ENCODE measurements around the gene ADD3.

Gene ADD3

DNA sequence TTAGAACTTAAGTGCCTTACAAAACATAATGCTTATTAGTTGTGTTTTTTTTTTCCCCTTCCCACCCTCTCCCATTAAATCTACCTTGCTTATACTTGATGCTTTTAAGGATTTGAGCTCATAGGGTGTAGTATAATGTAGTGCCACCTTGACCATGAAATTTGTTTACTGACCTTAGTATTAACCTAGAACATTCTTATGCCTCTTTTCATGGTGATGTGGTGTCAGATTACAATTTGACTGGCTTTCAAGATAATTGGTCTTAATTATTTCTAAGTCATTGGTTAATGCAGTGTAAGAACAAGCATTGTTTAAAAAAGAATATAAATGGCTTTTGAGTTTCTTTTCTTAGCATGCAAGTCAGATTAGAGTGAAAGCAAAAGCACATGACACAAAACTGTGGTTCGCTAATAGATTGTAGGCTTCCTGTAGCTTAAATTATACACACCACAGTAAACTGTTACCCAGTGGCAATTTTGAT, 61.8 kb downstream of the ADD3 start:
- no peak for DNase-seq

DNA sequence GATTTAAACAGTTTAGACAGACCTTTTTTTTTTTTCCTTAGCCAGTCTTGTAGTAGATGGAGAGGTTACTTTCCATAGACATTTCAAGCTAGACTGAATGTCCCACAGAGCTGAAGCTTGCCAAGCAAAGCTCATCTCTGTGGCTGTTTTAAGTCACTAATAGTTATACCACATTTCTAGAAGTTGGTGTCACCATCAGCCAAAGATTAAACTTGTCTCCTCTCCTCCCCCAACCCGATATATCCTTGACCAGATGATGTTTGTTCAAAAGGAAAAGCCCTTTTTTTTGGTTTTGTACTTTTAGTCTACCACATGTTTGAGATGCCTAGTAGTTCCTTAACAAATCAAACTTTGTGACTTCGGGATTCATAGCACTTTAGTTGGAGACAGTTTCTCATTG, 66.1 kb downstream of the ADD3 start:
- DNase-seq, result no peak

DNA sequence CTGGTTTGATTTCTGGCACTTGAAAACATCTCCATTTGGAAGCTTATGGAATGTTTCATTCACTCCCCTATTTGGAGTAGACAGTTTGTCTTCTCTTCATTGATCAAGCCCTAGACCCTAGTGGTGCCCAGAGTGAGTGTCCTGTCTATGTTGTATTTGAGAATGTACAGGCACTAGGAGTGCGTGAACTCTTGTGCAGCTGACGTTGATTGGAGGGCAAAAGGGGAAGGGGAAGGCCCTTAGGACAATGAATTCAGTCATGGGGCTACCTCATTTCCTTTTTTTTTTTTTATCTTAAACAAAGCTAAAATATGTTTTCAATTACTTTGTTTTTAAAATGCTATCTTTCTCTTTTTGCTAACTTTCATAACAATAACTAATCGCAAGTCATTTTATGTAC, 66.5 kb downstream of the ADD3 start:
- no peak for DNase-seq

DNA sequence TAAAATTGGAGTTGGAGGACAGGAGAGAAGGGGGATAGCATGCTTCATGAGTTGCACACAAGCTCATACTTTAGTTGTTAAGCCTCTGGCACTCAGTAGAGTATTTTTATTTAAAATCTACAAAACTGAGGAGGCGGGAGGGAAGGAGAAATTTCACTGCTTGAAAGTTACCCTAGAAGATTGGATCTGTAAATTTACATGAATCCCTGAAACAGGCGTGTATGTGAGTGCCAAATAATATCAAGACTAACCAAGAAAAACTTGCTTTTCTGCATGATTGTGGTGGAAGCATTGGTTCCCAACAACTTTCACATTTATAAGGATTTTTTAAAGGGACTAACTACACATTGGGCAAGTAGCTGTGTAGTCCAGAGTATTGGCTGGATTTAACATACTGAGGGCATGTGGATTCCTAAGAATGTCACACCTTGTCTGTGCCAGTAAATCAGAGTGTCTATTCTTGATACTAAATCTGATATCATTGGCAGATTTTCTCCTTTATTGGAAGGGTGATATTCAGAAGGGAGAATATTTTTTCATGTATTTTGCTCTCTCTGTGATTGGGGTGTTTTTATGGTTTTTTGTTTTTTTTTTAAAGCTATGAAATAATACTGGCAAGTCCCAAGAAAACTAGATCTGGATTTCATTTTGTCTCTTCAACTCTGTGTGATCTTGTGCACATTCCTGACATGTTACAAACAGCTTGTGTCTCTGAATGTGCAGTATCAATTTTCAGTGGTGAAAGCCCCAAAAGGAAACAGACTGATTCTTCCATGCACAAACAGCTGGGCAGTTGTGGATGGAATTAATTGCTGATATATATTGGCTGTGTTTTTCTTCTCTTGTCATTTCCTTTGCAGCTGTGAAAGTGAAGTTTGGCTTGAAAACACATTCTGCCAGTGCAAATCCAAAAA, 67.2 kb downstream of the ADD3 start:
- no peak for DNase-seq

DNA sequence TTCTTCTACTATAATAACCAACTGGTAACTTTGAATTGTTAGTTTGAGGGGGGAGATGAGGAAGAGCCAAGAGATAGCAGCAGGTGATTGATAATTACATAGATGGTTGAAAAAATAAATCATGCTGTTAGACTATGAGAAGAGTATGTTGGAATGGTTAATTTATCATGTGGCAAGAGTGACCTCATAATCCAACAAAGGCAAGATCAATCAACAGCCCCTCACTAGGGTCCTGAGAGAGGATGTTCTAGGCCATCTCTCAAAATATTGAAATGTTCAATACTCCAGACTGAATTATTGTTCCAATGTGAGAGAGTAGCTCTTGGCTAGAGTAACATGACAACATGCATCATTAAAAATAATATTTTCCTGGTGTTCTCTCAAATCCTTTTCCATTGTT, 67.9 kb downstream of the ADD3 start:
- no peak for DNase-seq

DNA sequence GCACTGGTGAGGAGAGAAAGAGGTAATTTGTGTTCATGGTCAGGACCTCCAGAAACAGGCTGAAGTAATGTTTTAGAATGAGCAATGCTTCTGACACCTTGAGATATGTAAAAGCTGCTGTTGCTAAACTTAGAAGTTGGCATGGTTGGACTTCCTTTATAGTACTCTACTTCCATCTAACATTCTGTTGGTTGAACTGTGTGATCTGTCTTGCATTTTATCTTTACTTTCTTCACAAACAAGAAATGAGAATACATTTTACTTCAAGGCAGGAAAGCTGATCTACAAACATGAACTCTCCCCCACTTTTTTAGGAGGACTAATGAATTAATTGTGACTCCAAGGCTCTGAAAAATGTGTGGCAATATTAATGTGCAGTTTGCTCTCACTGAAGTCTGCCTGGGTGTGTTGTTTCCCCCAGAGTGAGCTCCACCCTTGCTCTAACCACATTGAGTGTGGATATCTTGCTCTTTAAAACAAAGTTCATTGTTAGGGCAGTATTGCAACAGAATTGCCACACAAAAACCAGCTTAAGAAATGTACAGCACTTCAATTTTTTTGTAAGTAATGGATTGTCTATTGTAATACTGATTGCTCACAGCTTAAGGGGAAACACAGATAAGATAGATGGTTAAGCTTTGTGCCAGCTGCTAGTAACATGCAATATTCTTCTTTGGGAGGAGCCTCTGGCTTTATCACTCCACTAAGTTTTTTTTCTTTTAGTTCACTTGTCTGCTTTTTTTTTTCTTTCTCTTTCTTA, 69.0 kb downstream of the ADD3 start:
- no peak for DNase-seq

DNA sequence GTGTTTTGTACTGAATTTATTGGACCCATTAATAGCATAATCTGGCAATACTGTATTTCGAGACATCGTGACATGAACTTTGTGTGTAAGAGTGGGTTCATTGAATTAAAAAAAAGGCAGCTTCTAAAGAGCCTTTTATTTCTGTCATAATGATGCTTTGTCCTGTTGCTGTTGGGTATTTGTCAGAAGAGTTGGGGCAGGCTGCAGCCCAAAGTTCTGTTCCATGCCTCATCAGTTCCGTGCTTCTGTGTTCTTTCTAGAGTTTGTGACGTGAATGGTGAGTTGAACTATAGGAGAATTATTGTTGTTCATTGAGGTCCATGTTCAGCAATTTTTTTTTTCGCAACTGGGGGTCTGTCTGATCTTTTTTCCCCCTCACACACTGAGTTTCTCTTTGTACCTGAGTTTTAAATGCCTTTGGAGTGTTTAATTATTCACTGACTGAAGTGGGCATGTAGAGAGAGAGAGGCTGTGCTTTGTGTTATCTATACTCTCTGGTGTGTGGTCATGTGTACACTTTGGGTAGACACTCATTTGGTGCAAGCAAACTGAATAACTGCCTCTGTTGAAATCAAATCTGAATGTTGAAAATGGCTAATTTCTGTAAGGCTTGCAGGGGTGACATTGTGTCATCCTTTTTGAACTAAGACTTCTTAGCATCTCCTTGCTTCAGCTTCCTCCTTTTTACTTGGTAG, 69.8 kb downstream of the ADD3 start:
- no peak for DNase-seq

DNA sequence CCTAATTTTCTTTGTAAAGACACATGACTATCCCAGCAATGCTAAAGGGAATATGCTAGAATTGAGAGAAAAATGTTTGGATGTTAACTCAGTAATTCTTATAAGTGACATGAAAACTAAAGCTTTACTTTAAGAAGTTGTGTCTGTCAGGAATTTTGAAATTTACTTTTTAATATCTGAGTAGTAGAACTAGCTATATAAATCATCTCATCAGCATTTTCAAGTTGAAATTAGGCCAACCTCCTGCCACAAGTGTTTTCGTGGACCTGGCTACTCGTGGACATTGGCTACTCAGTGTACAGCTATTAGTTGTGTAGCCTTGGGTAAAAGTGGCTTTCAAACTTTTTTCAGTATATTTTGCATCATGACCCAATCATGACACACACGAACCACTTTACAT, 70.5 kb downstream of the ADD3 start:
- no peak for DNase-seq

DNA sequence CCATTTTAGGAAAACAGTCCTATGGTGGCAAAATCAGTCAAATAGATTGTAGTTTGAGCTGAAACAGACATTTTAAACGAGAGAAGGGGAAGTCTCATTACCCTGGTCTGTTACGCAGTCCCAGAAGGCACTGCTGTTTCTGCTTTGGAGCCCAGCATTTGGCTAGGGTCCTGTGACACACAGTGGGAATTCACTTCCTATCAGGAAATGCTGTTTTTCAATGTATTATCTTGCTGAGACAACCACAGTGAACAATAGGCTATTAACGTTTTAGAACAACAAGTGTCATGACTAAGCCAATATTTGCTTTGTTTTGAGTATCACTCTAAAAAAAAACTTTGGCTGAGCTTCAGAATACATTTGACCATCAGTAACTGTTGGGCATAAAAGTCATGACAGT, 74.1 kb downstream of the ADD3 start:
- DNase-seq, result peak; percentile 0

DNA sequence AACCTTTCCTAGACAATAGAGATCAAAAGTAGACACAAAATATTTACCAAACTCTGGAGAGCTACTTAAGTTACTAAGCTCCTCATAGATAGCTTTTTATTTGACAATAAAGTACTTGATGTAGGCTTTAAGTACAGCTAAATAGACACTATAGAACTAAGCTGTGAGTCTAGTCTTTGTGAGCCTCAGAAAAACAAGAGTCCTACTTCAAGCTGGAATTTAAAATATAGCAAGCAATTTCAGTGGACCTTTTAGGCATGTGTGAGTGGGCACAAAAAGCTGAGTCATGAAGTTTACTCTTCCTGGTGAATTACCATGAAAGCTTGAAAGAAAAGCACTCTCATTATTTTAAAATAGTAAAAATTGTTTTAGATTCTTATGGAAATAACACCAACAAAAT, 76.1 kb downstream of the ADD3 start:
- DNase-seq, result no peak

DNA sequence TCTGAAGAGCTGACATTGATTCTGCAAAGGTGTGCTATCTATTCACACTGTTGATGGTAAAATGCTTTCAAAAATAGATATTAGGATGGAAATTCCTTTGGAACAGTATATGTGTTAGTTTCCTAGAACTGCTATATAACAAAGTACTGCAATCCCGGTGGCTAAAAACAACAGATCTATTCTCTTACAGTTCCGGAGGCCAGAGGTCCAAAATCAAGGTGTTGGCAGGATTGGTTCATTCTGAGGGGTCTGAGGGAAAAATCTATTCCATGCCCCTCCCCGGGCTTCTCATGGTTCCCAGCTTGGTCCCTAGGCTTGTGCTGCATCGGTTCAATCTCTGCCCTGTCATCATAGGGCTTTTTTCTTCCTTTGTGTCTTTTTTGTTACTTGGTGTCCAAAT, 79.9 kb downstream of the ADD3 start:
- no peak for DNase-seq

DNA sequence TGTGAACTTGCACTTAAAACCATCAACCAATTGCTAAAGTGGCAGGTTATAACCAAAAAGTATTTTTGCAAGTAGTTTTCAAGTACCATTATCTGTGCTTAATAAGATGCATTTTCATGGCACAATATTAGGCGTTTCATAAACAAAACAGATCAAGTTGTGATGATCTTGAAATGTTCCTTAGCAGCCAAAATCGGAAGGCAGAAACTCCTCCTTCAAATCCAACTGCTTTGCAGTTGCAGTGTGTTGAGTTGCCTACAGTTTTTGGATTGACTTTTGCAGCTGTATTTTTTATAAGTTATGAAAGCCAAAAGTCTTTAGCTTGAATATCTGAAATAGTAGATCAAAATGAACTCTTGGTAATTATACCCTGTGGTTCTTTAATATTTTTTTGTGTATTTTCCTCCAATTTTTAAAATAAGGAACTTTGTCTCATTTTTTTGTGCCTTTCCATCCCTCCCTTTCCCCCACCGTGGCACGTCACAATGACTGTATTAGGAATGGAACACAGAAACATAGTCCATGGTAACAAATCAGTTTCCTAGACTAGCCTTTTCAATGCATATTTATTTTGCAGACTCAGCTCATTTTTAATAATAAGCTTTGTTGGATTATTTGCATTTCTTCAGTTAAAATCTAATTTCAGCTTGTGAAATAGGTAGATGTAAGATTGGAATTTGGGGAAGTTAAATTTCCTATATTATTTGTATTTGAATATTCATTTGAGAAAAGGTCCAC, 80.8 kb downstream of the ADD3 start:
- no peak for DNase-seq

DNA sequence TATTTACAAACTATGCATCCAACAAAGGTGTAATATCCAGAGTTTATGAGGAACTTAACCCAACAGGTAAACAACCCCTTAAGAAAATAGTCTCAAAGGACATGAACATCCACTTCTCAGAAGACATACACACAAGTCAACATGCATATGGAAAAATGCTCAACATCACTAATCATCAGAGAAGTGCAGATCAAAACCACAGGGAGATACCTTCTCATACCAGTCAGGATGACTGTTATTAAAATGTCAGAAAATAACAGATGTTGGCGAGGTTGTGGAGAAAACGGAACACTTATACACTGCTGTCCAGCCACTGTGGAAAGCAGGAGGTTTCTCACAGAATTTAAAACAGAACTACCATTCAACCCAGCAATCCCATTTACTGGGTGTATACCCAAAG, 84.0 kb downstream of the ADD3 start:
- no peak for DNase-seq

DNA sequence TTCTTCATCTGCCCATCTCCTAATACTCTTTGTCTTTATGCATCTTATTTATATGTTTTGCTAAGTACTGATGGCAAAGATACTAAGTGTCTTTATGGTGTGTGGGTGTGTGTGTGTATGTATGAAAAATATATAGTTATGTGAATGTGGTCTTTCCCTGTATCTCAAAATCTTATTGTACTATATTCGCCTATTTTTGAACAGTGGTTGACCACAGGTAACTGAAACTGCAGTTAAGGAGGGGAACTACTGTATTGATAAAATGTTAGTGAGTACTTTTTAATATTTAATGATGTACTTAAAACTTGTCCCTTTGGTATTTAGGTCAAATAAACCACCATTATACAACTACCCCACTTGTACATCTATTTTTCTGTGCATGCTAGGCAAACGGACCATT, 85.9 kb downstream of the ADD3 start:
- DNase-seq, result no peak

DNA sequence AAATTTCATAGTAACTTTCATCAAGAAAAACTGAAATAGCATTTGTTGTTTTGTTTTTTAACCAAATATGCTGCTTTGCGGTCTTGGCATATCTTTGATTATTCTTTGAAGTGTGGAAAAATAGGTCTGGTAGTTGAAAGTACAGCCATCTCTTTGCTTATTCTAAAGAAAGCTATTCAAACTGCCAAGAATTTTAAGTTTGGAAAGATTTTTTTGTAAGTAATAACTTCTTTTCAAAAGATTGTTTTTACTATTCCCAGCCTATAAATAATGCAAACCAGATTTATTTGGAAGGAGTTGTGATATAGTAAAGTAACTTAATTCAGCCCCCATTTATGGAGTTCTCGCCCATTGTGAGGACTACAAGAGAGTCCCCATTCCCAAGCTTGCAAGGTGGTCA, 87.0 kb downstream of the ADD3 start:
- DNase-seq, result no peak

DNA sequence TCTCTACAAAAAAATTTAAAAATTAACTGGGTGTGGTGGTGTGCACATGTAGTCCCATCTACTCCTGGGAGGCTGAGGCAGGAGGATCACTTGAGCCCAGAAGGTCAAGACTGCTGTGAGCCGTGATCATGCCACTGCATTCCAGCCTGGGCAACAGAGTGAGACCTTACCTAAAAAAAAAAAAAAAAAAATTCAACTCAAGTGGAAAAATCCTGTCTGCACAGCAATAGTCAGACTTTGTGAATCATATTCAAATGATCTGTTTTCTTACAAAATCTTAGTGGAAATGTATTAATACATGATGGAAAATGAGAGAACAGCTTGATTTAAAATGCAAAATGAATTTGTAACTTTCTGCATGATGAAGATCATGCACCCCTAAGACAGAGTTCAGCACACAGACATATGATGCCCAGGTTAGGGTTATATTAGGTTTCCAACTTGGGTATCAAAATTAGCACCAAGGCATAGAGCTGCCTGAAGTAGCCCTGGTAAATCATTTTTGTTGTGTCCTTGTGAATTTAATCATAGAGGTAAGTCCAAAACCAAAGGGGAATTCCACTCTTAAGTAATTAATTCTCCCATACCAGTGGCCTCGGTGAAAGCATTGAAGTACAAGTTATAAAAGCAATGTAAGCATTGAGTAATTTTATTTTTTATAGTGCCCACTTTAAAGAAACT, 93.8 kb downstream of the ADD3 start:
- no peak for DNase-seq

DNA sequence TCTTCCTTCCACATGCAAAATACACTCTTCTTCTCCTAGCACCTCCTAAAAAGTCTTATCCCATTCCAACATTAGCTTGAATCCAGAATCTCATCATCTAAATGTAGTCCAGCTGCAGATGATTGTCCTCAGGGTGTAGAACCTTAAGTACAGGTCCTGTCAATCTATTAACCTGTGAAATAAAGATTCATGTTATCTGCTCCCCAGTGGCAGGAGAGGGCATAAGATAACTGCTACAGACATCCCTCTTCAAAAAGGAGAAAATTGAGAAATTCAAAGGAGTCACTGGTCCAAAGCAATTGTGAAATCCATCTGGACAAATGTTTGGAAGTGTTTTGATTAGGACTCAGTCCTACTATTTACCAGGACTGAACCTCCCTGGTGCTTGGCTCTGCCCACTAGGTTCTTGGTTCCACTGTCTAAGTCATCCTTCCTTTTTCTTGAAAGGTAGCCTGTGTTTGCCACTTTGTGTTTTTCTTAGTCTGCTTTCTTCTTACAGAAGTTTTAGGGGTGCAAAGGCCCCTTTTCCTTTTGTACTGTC, 96.2 kb downstream of the ADD3 start:
- no peak for DNase-seq

DNA sequence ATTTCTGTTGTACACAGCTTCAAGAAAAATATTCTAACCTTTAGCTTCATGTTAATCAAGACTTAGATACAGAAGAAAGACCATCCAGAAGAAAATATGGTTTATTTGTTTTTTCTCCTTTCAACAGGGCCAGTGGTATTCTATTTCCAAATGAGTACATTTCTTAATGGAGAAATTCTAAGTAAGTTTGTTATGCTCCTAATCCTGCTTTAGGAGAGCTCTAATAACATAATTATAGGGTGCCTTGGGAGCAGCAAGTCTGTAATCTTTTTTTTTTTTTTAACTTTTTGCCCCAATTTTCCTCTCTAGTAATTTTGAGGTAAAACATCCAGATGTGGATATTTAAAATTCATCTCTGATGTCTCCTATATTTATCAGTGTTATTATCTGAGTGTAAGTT, 98.1 kb downstream of the ADD3 start:
- no peak for DNase-seq

DNA sequence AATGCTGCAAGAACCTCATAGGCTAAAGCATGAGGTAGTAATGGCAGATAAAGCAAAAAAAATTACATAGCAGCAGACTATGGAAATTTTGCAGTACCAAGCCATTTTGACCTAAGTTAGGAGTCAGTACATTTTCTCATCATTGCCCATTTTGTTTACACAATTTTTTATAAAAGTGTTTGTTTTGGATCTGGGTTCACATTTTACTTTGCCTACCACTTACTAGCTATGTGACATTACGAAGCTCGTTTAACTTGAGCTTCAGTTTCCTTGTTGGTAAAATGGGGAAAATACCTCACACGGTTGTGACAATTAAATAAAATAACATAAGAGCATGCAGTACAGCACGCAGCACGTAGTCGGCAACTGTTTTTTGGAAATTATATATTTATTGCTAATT, 99.6 kb downstream of the ADD3 start:
- DNase-seq, result no peak

DNA sequence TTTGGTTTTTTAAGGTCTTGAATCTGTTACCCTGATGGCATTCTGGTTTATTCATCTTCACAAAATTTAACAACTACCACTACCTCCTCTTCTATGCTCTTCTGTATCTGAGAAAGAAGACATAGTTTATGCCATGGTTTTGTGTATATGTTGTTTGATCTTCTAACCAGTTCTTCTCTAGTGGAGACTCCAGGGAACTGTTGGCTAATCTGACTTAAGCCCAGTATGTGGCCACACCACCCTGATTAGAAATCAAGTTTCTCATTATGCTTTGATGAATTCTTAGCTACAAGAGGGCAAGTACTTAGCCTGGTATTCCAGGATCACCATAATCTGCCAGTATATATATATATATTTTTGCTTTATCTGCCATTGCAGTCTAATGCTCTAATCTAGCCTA, 100.1 kb downstream of the ADD3 start:
- DNase-seq, result no peak

DNA sequence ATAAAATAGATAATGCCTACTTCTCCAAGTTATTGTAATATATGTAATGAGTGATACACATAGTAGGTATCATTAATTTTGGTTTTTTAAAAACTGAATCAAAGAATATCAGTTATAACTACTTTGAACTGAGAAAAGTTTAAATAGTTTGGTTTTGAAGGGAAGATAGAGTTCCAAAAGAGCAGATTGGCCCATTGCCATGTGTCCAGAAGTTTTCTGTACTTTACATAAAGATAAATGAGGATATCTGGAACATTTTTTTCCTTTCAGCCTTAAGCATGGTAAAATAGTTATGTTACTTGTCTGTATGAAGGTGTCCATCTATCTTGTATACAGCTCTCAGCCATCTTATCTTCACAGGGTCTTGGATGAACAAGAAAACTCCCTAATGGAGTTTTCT, 101.7 kb downstream of the ADD3 start:
- no peak for DNase-seq

DNA sequence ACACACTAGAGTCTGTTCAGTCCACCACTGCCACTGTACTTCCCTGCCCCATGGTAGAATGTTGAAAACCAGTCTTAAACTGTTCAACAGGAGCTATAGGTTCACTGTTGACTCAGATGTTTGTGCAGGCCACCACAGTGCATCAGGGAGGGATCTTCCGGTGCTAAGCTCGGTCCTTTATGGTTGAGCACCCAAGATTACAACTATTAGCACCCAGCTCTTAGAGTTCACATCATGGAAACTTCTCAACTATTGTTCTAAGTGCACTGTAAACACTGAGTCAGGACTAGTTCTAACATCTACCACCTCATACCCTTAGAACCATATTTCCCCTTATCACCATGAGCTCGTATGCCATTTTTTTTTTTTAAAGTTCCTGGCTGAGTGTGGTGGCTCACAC, 102.6 kb downstream of the ADD3 start:
- no peak for DNase-seq
